A549 (cell line): ENCODE measurements around the gene EP400. TPM values are rescaled to one million over a fixed set of nuclear protein-coding genes. Genes with fewer than 3 reads are reported as not detected.

Experiments used
- ATAC-seq, 2 experiments: fragments of 200-7000 bp in 1 of 2; fragments of >200 bp in 1 of 2; cut with Nextera tagmentation in 1 of 2; cut with Tn5 transposase in 1 of 2; 3 replicates each; pipeline versions ENCODE4 v1.8.0 to v1.9.1; 2018 to 2020; ENCODE audit warnings: mild to moderate bottlenecking in 1 of 2, moderate library complexity in 1 of 2
- CTCF ChIA-PET: fragments of 300-600 bp; sonication (Branson Sonifier 250); formaldehyde crosslinking; extraction: SDS; loops from one replicate; lab custom pipeline; 2021; ENCODE audit warnings: antibody characterized with exemption, inconsistent platforms; lab: Yijun Ruan, JAX
- POLR2A ChIA-PET: fragments of 350-600 bp; formaldehyde crosslinking; extraction: SDS; loops from one replicate; lab custom pipeline; 2021; ENCODE audit warnings: antibody characterized with exemption, inconsistent platforms; lab: Yijun Ruan, JAX
- DNase-seq, 2 experiments: peaks; one replicate each; pipeline versions ENCODE4 v3.0.0 to v3.0.0-alpha.2; 2011 to 2016; ENCODE audit warnings: low read depth in 1 of 2, low spot score in 1 of 2
- FAIRE-seq: peaks from 2 replicates; lab custom pipeline; 2011; peaks lifted over from hg19 to GRCh38; lab: Jason Lieb, UNC
- H3K27ac ChIP-seq, 2 experiments: fragments of >200 bp; sonication (Bioruptor Twin); formaldehyde crosslinking; 3 replicates each; pipeline ENCODE4 v1.5.1; 2016 to 2017
- H3K4me1 ChIP-seq: fragments of >200 bp; sonication (Bioruptor Twin); formaldehyde crosslinking; 3 replicates; pipeline ENCODE4 v1.6.1; 2016
- H3K4me2 ChIP-seq: fragments of >200 bp; sonication (Bioruptor Twin); formaldehyde crosslinking; 3 replicates; pipeline ENCODE4 v1.6.1; 2016
- H3K4me3 ChIP-seq: fragments of >200 bp; sonication (Bioruptor Twin); formaldehyde crosslinking; 3 replicates; pipeline ENCODE4 v1.5.1; 2016
- H3K9me3 ChIP-seq: fragments of >200 bp; sonication (Bioruptor Twin); formaldehyde crosslinking; 3 replicates; pipeline ENCODE4 v1.6.1; 2016
- CBX8 ChIP-seq: fragments of 200-600 bp; sonication (generic); IDR thresholded peaks from 2 replicates; pipeline ENCODE4 v1.6.1; 2016
- CHD2 ChIP-seq: fragments of 150-350 bp; IDR thresholded peaks from 2 replicates; pipeline ENCODE4 v1.6.1; 2014; ENCODE audit warnings: low read length; ENCODE audit not compliant: partially characterized antibody
- CHD4 ChIP-seq: fragments of 200-600 bp; sonication (generic); IDR thresholded peaks from 2 replicates; pipeline ENCODE4 v1.6.1; 2016; ENCODE audit warnings: antibody characterized with exemption, mild to moderate bottlenecking, borderline replicate concordance
- EHF ChIP-seq: fragments of 250-450 bp; sonication (Bioruptor Pico); IDR thresholded peaks from 2 replicates; pipeline ENCODE4 v1.5.0; 2020; ENCODE audit warnings: mild to moderate bottlenecking
- EHMT2 ChIP-seq: fragments of 200-600 bp; sonication (generic); IDR thresholded peaks from 2 replicates; pipeline ENCODE4 v1.6.1; 2016; ENCODE audit warnings: antibody characterized with exemption, low read depth, mild to moderate bottlenecking, moderate library complexity
- FOSB ChIP-seq: fragments of 250-450 bp; sonication (Bioruptor Pico); IDR thresholded peaks from 2 replicates; pipeline ENCODE4 v1.5.0; 2020; ENCODE audit warnings: mild to moderate bottlenecking, moderate library complexity
- FOXS1 ChIP-seq: fragments of 250-450 bp; sonication (Bioruptor Pico); IDR thresholded peaks from 2 replicates; pipeline ENCODE4 v1.5.0; 2020; ENCODE audit warnings: mild to moderate bottlenecking, moderate library complexity
- GATA3 ChIP-seq: IDR thresholded peaks from 2 replicates; pipeline ENCODE4 v1.6.1; 2012; ENCODE audit warnings: borderline replicate concordance
- HMGXB4 ChIP-seq: fragments of 250-450 bp; sonication (Bioruptor Pico); IDR thresholded peaks from 2 replicates; pipeline ENCODE4 v1.5.0; 2021; ENCODE audit warnings: mild to moderate bottlenecking, moderate library complexity, borderline replicate concordance
- HOXA7 ChIP-seq: fragments of 250-450 bp; sonication (Bioruptor Pico); IDR thresholded peaks from 2 replicates; pipeline ENCODE4 v1.5.0; 2020; ENCODE audit warnings: mild to moderate bottlenecking, moderate library complexity
- HOXB13 ChIP-seq: fragments of 250-450 bp; sonication (Bioruptor Pico); IDR thresholded peaks from 2 replicates; pipeline ENCODE4 v1.5.0; 2020; ENCODE audit warnings: low read depth, mild to moderate bottlenecking, moderate library complexity
- HOXB5 ChIP-seq: fragments of 250-450 bp; sonication (Bioruptor Pico); IDR thresholded peaks from 2 replicates; pipeline ENCODE4 v1.5.0; 2020; ENCODE audit warnings: mild to moderate bottlenecking, moderate library complexity
- JUN ChIP-seq, 2 experiments: fragments of >200 bp; sonication (Bioruptor Twin); formaldehyde crosslinking; IDR thresholded peaks; 2 replicates in 1 of 2; 3 replicates in 1 of 2; pipeline ENCODE4 v1.6.1; 2016 to 2017
- JUNB ChIP-seq: fragments of >200 bp; sonication (Bioruptor Twin); formaldehyde crosslinking; IDR thresholded peaks from 2 replicates; pipeline ENCODE4 v1.6.1; 2016
- KDM5A ChIP-seq: fragments of 200-600 bp; sonication (generic); IDR thresholded peaks from 2 replicates; pipeline ENCODE4 v1.6.1; 2016; ENCODE audit warnings: antibody characterized with exemption, mild to moderate bottlenecking
- MAFK ChIP-seq: fragments of 450-650 bp; IDR thresholded peaks from 2 replicates; pipeline ENCODE4 v1.6.1; 2014; ENCODE audit not compliant: partially characterized antibody
- PHF8 ChIP-seq: fragments of 200-600 bp; sonication (generic); IDR thresholded peaks from 2 replicates; pipeline ENCODE4 v1.6.1; 2016; ENCODE audit warnings: low read depth, mild to moderate bottlenecking, antibody characterized with exemption, moderate library complexity, borderline replicate concordance
- RARB ChIP-seq: fragments of 250-450 bp; sonication (Bioruptor Pico); IDR thresholded peaks from 2 replicates; pipeline ENCODE4 v1.8.0; 2021; ENCODE audit warnings: mild to moderate bottlenecking, moderate library complexity
- RFX5 ChIP-seq: fragments of 450-650 bp; IDR thresholded peaks from 2 replicates; pipeline ENCODE4 v1.7.1; 2014; ENCODE audit warnings: antibody characterized with exemption, mild to moderate bottlenecking, moderate library complexity
- RNF2 ChIP-seq: fragments of 200-600 bp; sonication (generic); IDR thresholded peaks from 2 replicates; pipeline ENCODE4 v1.6.1; 2016; ENCODE audit warnings: low read depth, mild to moderate bottlenecking, antibody characterized with exemption, moderate library complexity, borderline replicate concordance
- SMC3 ChIP-seq: fragments of >200 bp; sonication (Bioruptor Twin); formaldehyde crosslinking; IDR thresholded peaks from 3 replicates; pipeline ENCODE4 v1.6.1; 2018; ENCODE audit warnings: inconsistent platforms
- TP53 ChIP-seq: fragments of 250-450 bp; sonication (Bioruptor Pico); IDR thresholded peaks from 2 replicates; pipeline ENCODE4 v1.5.0; 2021; ENCODE audit warnings: mild to moderate bottlenecking, moderate library complexity
- WGBS: methylation state at CpG from one replicate; pipeline ENCODE4 v1.1.6; 2017; ENCODE audit errors: missing lambda C conversion rate; 5-methylcytosine and 5-hydroxymethylcytosine counted together
- polyA plus RNA-seq, 4 experiments: library from polyadenylated mRNA; depleted of rRNA in 3 of 4; stranded (reverse); fragments of >200 nt; fragmentation: RNase III in 1 of 4; extraction: RNeasy Plus Mini Kit Qiagen cat#74134 plus additional on column Dnase treatment in 1 of 4; gene quantifications; 2 replicates in 3 of 4; 3 replicates in 1 of 4; pipeline ENCODE4 v1.2.3, GENCODE V29; 2011 to 2017
- TF ChIP-seq, protein P1 (sequence below): fragments of 200-600 bp; sonication (generic); IDR thresholded peaks from 2 replicates; pipeline ENCODE4 v1.6.1; 2016; ENCODE audit warnings: antibody characterized with exemption, mild to moderate bottlenecking, moderate library complexity
- TF ChIP-seq, protein P2 (sequence below): fragments of 250-450 bp; sonication (Bioruptor Pico); IDR thresholded peaks from 2 replicates; pipeline ENCODE4 v1.5.0; 2020; ENCODE audit warnings: low read depth, mild to moderate bottlenecking, moderate library complexity

Gene EP400
- polyA plus RNA-seq, 2 of the 4 experiments (the other 2 are of a cell fraction): 9.7 to 15.2 TPM

GRCh38 chr12:131988054-131988796, 38.5 kb downstream of the EP400 start:
- no peak for ATAC-seq
- CTCF ChIA-PET: interaction anchor here (0.6 to 3.2 kb wide), 5 partner anchors 10 to 174 kb away, joined by 3 to 13 read pairs (median 3); no protein-coding TSS in a partner anchor
- Histone ChIP-seq H3K4me2 (no peak overlapping the region), H3K9me3 (no peaks in the 10 kb centered on the region), H3K4me3 (no peak overlapping the region), H3K4me1 (peaks cover 11% of the 10 kb centered on the region), H3K27ac (no peak overlapping the region; a peak in 1 of 6 replicates)
- FAIRE-seq: no peak
- POLR2A ChIA-PET: no interaction called here
- no peak for DNase-seq
- TF ChIP-seq HOXB13 (CRISPR knock-in tag) (no peak), CBX8 (no peak), FOXS1 (CRISPR knock-in tag) (no peak), EHF (no peak), JUN (IDR thresholded peaks at IDR 0.05) (no peak), JUNB (no peak), CHD4 (no peak), HOXB5 (CRISPR knock-in tag) (no peak), HOXA7 (CRISPR knock-in tag) (no peak), GATA3 (no peak), CHD2 (no peak)
- TF ChIP-seq, protein P1, sequence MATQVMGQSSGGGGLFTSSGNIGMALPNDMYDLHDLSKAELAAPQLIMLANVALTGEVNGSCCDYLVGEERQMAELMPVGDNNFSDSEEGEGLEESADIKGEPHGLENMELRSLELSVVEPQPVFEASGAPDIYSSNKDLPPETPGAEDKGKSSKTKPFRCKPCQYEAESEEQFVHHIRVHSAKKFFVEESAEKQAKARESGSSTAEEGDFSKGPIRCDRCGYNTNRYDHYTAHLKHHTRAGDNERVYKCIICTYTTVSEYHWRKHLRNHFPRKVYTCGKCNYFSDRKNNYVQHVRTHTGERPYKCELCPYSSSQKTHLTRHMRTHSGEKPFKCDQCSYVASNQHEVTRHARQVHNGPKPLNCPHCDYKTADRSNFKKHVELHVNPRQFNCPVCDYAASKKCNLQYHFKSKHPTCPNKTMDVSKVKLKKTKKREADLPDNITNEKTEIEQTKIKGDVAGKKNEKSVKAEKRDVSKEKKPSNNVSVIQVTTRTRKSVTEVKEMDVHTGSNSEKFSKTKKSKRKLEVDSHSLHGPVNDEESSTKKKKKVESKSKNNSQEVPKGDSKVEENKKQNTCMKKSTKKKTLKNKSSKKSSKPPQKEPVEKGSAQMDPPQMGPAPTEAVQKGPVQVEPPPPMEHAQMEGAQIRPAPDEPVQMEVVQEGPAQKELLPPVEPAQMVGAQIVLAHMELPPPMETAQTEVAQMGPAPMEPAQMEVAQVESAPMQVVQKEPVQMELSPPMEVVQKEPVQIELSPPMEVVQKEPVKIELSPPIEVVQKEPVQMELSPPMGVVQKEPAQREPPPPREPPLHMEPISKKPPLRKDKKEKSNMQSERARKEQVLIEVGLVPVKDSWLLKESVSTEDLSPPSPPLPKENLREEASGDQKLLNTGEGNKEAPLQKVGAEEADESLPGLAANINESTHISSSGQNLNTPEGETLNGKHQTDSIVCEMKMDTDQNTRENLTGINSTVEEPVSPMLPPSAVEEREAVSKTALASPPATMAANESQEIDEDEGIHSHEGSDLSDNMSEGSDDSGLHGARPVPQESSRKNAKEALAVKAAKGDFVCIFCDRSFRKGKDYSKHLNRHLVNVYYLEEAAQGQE: no peak
- 94% methylated on average over 8 of the region's 8 CpGs for WGBS

- ChIA-PET POLR2A (no interaction called here), CTCF (interaction anchor here (0.6 to 3.2 kb wide), 5 partner anchors 11 to 175 kb away, joined by 3 to 13 read pairs (median 3); no protein-coding TSS in a partner anchor)
- no peak overlapping the region for H3K4me2 ChIP-seq
- no peak overlapping the region for H3K4me3 ChIP-seq
- H3K4me1 ChIP-seq: peaks cover 11% of the 10 kb centered on the region
- ATAC-seq (no peak; a peak in 1 of 6 replicates), DNase-seq (no peak), FAIRE-seq (no peak)
- no peaks in the 10 kb centered on the region for H3K9me3 ChIP-seq
- TF ChIP-seq RARB (no peak), RNF2 (no peak), SMC3 (no peak), RFX5 (no peak), MAFK (no peak), FOSB (no peak), TP53 (no peak), EHMT2 (no peak), HOXB5 (CRISPR knock-in tag) (no peak), HMGXB4 (CRISPR knock-in tag) (no peak), GATA3 (no peak), PHF8 (no peak), KDM5A (no peak)
- TF ChIP-seq, protein P2, sequence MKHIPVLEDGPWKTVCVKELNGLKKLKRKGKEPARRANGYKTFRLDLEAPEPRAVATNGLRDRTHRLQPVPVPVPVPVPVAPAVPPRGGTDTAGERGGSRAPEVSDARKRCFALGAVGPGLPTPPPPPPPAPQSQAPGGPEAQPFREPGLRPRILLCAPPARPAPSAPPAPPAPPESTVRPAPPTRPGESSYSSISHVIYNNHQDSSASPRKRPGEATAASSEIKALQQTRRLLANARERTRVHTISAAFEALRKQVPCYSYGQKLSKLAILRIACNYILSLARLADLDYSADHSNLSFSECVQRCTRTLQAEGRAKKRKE (CRISPR knock-in tag): no peak
- H3K27ac ChIP-seq: no peak overlapping the region
- WGBS: 89% methylated on average over 10 of the region's 12 CpGs
Measured at GRCh38 chr12:131989021-131989420, 39.3 kb downstream of the EP400 start.
